Dedifferentiated amniotic fluid mesenchymal stem cell (primary cell): ENCODE results near the gene ANKRD30B.
"Not testable (repeated sequence)": the region's sequence is repeated elsewhere in the genome, so short reads cannot be mapped to it uniquely, and the experiment has no call there.

Source experiments
- DNase-seq: peaks from one replicate; pipeline ENCODE4 v3.0.0-alpha.2; 2016; ENCODE audit errors: extremely low spot score

ANKRD30B gene

GRCh38 chr18:14851533-14851932 is 103.6 kb downstream of the ANKRD30B start:
- DNase-seq, result not testable (repeated sequence)

- DNase-seq, result not testable (repeated sequence)
Observed at GRCh38 chr18:14855634-14856033, 107.7 kb downstream of the ANKRD30B start.

- DNase-seq, result not testable (repeated sequence)
Observed at GRCh38 chr18:14856256-14856655, 108.3 kb downstream of the ANKRD30B start.

GRCh38 chr18:14858514-14858913 is 110.5 kb downstream of the ANKRD30B start:
- not testable (repeated sequence) for DNase-seq

GRCh38 chr18:14859995-14860394 is 112.0 kb downstream of the ANKRD30B start:
- not testable (repeated sequence) for DNase-seq

GRCh38 chr18:14866426-14866825 is 118.5 kb downstream of the ANKRD30B start:
- not testable (repeated sequence) for DNase-seq

- not testable (repeated sequence) for DNase-seq
Observed at GRCh38 chr18:14867988-14868387, 120.0 kb downstream of the ANKRD30B start.

- not testable (repeated sequence) for DNase-seq
Observed at GRCh38 chr18:14868825-14869224, 120.9 kb downstream of the ANKRD30B start.

- not testable (repeated sequence) for DNase-seq
Observed at GRCh38 chr18:14878826-14879225, 130.9 kb downstream of the ANKRD30B start.

GRCh38 chr18:14900435-14900834 is 152.5 kb downstream of the ANKRD30B start:
- DNase-seq, result no peak
